ENCODE results near the gene COL18A1.

DNA sequence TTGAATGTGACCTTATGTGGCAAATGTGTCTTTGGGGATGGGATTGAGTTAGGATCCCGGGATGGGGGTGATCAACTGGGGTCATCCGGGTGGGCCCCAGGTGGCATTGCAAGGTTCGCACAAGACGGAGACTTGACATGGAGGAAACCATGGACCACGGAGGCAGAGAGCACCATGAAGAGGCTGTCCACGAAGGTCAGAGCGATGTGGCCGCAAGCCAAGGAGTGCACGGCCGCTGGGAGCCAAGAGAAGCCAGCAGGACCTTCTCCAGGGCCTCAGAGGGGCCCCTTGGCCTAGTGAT is 22.3 kb upstream of the COL18A1 start:
- TF ChIP-seq, protein P1, sequence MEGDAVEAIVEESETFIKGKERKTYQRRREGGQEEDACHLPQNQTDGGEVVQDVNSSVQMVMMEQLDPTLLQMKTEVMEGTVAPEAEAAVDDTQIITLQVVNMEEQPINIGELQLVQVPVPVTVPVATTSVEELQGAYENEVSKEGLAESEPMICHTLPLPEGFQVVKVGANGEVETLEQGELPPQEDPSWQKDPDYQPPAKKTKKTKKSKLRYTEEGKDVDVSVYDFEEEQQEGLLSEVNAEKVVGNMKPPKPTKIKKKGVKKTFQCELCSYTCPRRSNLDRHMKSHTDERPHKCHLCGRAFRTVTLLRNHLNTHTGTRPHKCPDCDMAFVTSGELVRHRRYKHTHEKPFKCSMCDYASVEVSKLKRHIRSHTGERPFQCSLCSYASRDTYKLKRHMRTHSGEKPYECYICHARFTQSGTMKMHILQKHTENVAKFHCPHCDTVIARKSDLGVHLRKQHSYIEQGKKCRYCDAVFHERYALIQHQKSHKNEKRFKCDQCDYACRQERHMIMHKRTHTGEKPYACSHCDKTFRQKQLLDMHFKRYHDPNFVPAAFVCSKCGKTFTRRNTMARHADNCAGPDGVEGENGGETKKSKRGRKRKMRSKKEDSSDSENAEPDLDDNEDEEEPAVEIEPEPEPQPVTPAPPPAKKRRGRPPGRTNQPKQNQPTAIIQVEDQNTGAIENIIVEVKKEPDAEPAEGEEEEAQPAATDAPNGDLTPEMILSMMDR (IDR thresholded peaks at IDR 0.05), result no peak
- no peak for TF ChIP-seq POLR2AphosphoS5 (IDR thresholded peaks at IDR 0.05; ENCODE audit: low read depth, low read length)
- TF ChIP-seq, protein P2, sequence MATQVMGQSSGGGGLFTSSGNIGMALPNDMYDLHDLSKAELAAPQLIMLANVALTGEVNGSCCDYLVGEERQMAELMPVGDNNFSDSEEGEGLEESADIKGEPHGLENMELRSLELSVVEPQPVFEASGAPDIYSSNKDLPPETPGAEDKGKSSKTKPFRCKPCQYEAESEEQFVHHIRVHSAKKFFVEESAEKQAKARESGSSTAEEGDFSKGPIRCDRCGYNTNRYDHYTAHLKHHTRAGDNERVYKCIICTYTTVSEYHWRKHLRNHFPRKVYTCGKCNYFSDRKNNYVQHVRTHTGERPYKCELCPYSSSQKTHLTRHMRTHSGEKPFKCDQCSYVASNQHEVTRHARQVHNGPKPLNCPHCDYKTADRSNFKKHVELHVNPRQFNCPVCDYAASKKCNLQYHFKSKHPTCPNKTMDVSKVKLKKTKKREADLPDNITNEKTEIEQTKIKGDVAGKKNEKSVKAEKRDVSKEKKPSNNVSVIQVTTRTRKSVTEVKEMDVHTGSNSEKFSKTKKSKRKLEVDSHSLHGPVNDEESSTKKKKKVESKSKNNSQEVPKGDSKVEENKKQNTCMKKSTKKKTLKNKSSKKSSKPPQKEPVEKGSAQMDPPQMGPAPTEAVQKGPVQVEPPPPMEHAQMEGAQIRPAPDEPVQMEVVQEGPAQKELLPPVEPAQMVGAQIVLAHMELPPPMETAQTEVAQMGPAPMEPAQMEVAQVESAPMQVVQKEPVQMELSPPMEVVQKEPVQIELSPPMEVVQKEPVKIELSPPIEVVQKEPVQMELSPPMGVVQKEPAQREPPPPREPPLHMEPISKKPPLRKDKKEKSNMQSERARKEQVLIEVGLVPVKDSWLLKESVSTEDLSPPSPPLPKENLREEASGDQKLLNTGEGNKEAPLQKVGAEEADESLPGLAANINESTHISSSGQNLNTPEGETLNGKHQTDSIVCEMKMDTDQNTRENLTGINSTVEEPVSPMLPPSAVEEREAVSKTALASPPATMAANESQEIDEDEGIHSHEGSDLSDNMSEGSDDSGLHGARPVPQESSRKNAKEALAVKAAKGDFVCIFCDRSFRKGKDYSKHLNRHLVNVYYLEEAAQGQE (IDR thresholded peaks at IDR 0.05; ENCODE audit: insufficient read depth in 1 of 2, low read depth in 2 of 2, low read length in 1 of 2), result no peak
- no peak for TF ChIP-seq SIN3A (IDR thresholded peaks at IDR 0.05; ENCODE audit: borderline replicate concordance, insufficient read depth, low read depth, low read length)
- TF ChIP-seq TCF7L2 (IDR thresholded peaks at IDR 0.05; ENCODE audit: low read depth, low read length), result no peak

All from Panc1 (cell line).